ENCODE data around the gene BATF2. TPM values are rescaled to one million over a fixed set of nuclear protein-coding genes. Genes with fewer than 3 reads are reported as not detected.

Gene BATF2
- total and polyA plus RNA-seq, 11 donors = 0.87 to 33.4 (median 1.6) TPM

DNA sequence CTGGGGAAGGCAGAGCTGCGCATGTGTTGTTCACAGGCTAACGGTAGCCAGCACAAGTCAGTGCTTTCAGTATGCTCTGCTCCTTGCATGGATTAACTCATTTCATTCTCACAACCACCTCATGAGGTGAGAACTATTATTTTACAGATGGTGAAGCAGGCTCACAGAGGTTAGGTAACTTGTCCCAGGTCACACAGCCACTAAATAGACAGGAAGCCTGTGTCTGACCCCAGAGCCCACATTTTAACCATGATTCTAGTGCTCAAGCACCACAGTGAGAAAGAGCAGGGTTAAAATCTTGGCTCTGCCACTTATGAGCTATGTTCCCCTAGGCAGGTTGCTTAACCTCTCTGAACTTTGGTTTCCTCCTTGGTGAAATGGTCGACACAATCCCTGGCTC, 24.2 kb upstream of the BATF2 start:
- Histone ChIP-seq H3K4me3 (no peak overlapping the region), H3K27me3 (no peaks in the 10 kb centered on the region), H3K27ac (no peak overlapping the region), H3K9me3 (no peaks in the 10 kb centered on the region), H3K4me1 (peaks cover 0 to 7% (median 0%) of the 10 kb centered on the region in 12 donors), H3K36me3 (peaks cover 0 to 48% (median 43%) of the 10 kb centered on the region in 9 donors)
- TF ChIP-seq, protein P1, sequence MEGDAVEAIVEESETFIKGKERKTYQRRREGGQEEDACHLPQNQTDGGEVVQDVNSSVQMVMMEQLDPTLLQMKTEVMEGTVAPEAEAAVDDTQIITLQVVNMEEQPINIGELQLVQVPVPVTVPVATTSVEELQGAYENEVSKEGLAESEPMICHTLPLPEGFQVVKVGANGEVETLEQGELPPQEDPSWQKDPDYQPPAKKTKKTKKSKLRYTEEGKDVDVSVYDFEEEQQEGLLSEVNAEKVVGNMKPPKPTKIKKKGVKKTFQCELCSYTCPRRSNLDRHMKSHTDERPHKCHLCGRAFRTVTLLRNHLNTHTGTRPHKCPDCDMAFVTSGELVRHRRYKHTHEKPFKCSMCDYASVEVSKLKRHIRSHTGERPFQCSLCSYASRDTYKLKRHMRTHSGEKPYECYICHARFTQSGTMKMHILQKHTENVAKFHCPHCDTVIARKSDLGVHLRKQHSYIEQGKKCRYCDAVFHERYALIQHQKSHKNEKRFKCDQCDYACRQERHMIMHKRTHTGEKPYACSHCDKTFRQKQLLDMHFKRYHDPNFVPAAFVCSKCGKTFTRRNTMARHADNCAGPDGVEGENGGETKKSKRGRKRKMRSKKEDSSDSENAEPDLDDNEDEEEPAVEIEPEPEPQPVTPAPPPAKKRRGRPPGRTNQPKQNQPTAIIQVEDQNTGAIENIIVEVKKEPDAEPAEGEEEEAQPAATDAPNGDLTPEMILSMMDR (IDR thresholded peaks at IDR 0.05) = no peak
- TF ChIP-seq POLR2A (IDR thresholded peaks at IDR 0.05) = no peak
- 84 to 95% (median 88%) methylated on average over 3 of the region's 3 CpGs for WGBS, 4 donors
- no peak for DNase-seq
- no peak for ATAC-seq
- intact Hi-C loops (cut with DNase I) = no loop called here

DNA sequence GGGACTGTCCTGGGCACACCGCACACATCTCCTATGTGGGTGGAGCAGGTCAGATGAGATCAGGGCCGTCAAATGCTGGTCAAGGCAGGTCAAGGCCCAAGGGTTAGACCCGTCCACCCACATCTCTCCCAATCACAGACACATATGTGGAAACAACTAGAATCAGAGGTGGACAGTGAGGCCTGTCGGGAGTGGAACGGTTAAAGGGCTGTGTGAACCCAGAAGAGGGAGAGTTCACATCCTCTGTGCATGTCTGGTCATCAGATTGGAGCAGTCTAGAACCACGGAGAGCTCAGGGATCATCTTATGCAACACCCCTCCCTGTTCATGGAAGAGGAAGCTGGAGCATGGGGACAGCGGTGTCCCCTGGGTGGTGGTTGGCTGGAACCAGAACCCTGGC, 23.1 kb upstream of the BATF2 start:
- 86 to 93% (median 87%) methylated on average over 6 to 7 of the region's 7 CpGs for WGBS, 4 donors
- ATAC-seq (no peak), DNase-seq (no peak)
- no peak overlapping the region for H3K4me3 ChIP-seq
- intact Hi-C loops (cut with DNase I) = loop anchor here in 9 of 10 donors (5.0 to 10.0 kb wide), 6 partner anchors 65 to 642 kb away; partner anchors contain the start of genes CDC42BPG (in 5 of the 9), PPP2R5B (in 3 of the 9), CDCA5 (in 2 of the 9) and TM7SF2 (in 2 of the 9)
- TF ChIP-seq POLR2A (IDR thresholded peaks at IDR 0.05) = no peak
- TF ChIP-seq, protein P1 (IDR thresholded peaks at IDR 0.05) = no peak
- H3K36me3 ChIP-seq = peaks cover 0 to 48% (median 43%) of the 10 kb centered on the region in 9 donors
- no peaks in the 10 kb centered on the region for H3K27me3 ChIP-seq
- peaks cover 0 to 16% (median 9%) of the 10 kb centered on the region in 12 donors for H3K4me1 ChIP-seq
- no peak overlapping the region for H3K27ac ChIP-seq
- no peaks in the 10 kb centered on the region for H3K9me3 ChIP-seq

DNA sequence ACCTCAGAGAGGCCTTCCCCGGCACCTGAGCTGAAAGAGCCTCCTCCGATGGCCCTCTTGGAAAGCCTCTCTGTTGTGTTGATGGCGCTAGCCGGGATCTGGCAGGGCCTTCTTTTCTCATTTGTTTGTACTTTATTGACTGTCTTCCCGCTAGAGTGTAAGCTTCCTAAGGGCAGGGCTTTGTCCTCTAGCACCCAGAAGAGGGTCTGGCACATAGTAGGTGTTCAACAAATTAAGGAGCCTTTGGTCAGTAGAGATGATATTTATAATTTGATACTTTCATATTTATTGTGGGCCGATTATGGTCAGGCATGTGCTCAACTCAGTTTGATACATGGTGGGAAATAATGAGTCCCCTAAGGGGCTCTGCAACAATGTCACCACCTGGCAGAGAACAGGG, 21.2 kb upstream of the BATF2 start:
- no peak for DNase-seq
- Histone ChIP-seq H3K9me3 (no peaks in the 10 kb centered on the region), H3K4me1 (peaks cover 0 to 28% (median 14%) of the 10 kb centered on the region in 12 donors), H3K27me3 (no peaks in the 10 kb centered on the region), H3K36me3 (peaks cover 0 to 48% (median 43%) of the 10 kb centered on the region in 9 donors), H3K27ac (no peak overlapping the region), H3K4me3 (no peak overlapping the region)
- ATAC-seq = no peak
- intact Hi-C loops (cut with DNase I) = loop anchor here in 9 of 10 donors (2.0 to 10.0 kb wide), 7 partner anchors 67 to 644 kb away; partner anchors contain the start of genes CDC42BPG (in 6 of the 9), PPP2R5B (in 3 of the 9), CDCA5 (in 2 of the 9) and TM7SF2 (in 2 of the 9)
- TF ChIP-seq, protein P1 (IDR thresholded peaks at IDR 0.05) = no peak
- WGBS, 4 donors = 94 to 98% (median 97%) methylated on average over 6 of the region's 6 CpGs

DNA sequence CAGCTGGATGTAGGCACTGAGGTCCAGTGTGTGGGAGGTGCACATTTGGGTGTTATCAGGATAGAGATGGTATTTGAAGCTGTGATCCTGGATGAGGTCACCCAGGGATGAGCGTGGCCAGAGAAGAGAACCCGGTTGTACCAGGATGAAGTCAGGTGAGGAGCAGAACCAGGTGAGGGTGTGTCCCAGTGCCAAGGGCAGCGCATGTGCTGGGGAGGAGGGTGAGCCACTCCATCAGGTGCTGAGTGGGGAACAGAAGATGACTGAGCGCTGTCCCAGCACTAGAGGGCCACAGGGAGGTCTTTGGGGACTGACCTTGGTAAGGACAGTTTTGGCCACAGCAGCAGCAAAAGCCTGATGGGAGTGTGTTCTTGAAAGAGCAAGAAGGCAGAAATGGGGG, 19.9 kb upstream of the BATF2 start:
- 79 to 86% (median 85%) methylated on average over 4 of the region's 4 CpGs for WGBS, 4 donors
- intact Hi-C loops (cut with DNase I) = loop anchor here in 9 of 10 donors (2.0 to 10.0 kb wide), 7 partner anchors 68 to 646 kb away; partner anchors contain the start of genes CDC42BPG (in 6 of the 9), PPP2R5B (in 3 of the 9), CDCA5 (in 2 of the 9) and TM7SF2 (in 2 of the 9)
- ATAC-seq = no peak

More for the DNA sequence above, 19.9 kb upstream of the BATF2 start:
- Histone ChIP-seq H3K36me3 (peaks cover 0 to 41% (median 33%) of the 10 kb centered on the region in 9 donors), H3K9me3 (no peaks in the 10 kb centered on the region), H3K27ac (no peak overlapping the region), H3K4me3 (no peak overlapping the region), H3K4me1 (peaks cover 0 to 30% (median 14%) of the 10 kb centered on the region in 12 donors), H3K27me3 (no peaks in the 10 kb centered on the region)
- TF ChIP-seq POLR2A (IDR thresholded peaks at IDR 0.05) = no peak
- TF ChIP-seq, protein P1 (IDR thresholded peaks at IDR 0.05) = no peak
- no peak for DNase-seq
